Left lung (tissue), 10 donors: ENCODE results near the gene FUCA1. TPM values are rescaled to one million over a fixed set of nuclear protein-coding genes. Genes with fewer than 3 reads are reported as not detected.

ENCODE experiments used
- ATAC-seq: fragments of 200-7000 bp; cut with Tn5 transposase; one replicate; pipeline ENCODE4 v1.9.1; 2020; ENCODE audit warnings: moderate library complexity
- DNase-seq, 4 donors: peaks; one replicate each; pipeline ENCODE4 v3.0.0-alpha.2; 2013 to 2020
- H3K27ac ChIP-seq, 2 donors: fragments of 200-600 bp; sonication (generic) in 1 of 2; one replicate each; pipeline versions ENCODE4 v1.5.0 to v1.8.0; 2020 to 2021
- H3K27me3 ChIP-seq, 2 donors: fragments of 200-600 bp; sonication (generic) in 1 of 2; one replicate each; pipeline versions ENCODE4 v1.5.0 to v1.8.0; 2020 to 2021
- H3K36me3 ChIP-seq, 2 donors: fragments of 200-600 bp; sonication (generic) in 1 of 2; one replicate each; pipeline versions ENCODE4 v1.5.0 to v1.8.0; 2020 to 2021
- H3K4me1 ChIP-seq, 2 donors: fragments of 200-600 bp; one replicate each; pipeline ENCODE4 v1.8.0; 2021
- H3K4me3 ChIP-seq, 2 donors: fragments of 200-600 bp; sonication (generic) in 1 of 2; one replicate each; pipeline versions ENCODE4 v1.5.0 to v1.8.0; 2020 to 2021; ENCODE audit warnings: mild to moderate bottlenecking in 1 of 2
- H3K9me3 ChIP-seq, 2 donors: fragments of 200-600 bp; sonication (generic) in 1 of 2; one replicate each; pipeline versions ENCODE4 v1.5.0 to v1.8.0; 2020 to 2021
- CTCF ChIP-seq, 2 donors: fragments of 200-600 bp; sonication (generic) in 1 of 2; IDR thresholded peaks; one replicate each; pipeline versions ENCODE4 v1.5.0 to v1.8.0; 2021; ENCODE audit warnings: antibody characterized with exemption in 2 of 2
- intact Hi-C, 2 donors: fragments of 100-400 bp; cut with DNase I; formaldehyde crosslinking; loops; one replicate each; pipeline versions ENCODE4 v1.11.2 to v1.14.2; 2022
- polyA plus RNA-seq, 6 donors: library from polyadenylated mRNA; unstranded; fragments of 120-200 nt; gene quantifications; one replicate each; pipeline ENCODE4 v1.2.1, GENCODE V29; 2013; ENCODE audit not compliant: insufficient read length in 6 of 6
- total RNA-seq, 2 donors: library from RNA; stranded (reverse); fragmentation: NEBNext Ultra II Directional; extraction: Animal tissue kit (Norgen Biotek cat#: 25700); gene quantifications; one replicate each; pipeline ENCODE4 v1.2.1, GENCODE V29; 2021
- donor health status: DM: no; HTN: yes; CAD: no.
- donor health status: DM: no; HTN: no; CAD: no.

Gene FUCA1
- total and polyA plus RNA-seq, 8 donors: 20.4 to 61.3 (median 25.3) TPM

DNA sequence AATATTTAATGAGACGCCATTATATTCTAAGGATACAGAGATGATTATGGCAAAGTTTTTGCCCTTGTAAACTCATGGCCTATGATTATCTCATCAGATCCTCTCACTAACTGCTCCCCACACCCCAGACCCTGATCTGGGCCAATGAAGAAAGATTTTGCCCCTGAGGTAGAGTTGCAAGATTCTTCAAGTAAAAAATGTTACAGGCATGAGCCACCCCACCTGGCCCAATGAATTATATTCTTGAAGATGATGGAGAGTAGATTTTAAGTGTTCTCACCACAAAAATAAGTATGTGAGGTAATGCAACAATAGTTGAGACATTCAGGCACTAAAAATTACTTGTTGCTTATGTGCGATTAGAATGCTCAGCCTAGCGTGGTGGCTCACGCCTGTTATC is 46.8 kb upstream of the FUCA1 start:
- TF ChIP-seq CTCF (IDR thresholded peaks at IDR 0.05): no peak
- Histone ChIP-seq H3K4me3 (no peak overlapping the region), H3K4me1 (peaks cover 0 to 26% of the 10 kb centered on the region in 2 donors), H3K27ac (no peak overlapping the region), H3K36me3 (no peaks in the 10 kb centered on the region), H3K27me3 (no peaks in the 10 kb centered on the region), H3K9me3 (no peaks in the 10 kb centered on the region)
- no peak for DNase-seq
- ATAC-seq: no peak
- intact Hi-C loops: no loop called here

GRCh38 chr1:23913212-23913880 is 45.3 kb upstream of the FUCA1 start, which contains the start of gene CNR2:
CNR2 (minus strand) TSS chr1:23913362; CDS start chr1:23875617, 37,745 bp downstream.
- peaks cover 0 to 33% of the 10 kb centered on the region in 2 donors for H3K4me1 ChIP-seq
- H3K27ac ChIP-seq: no peak within 1 kb of the TSS
- DNase-seq (no peak), ATAC-seq (no peak)
- H3K27me3 ChIP-seq: no peaks in the 10 kb centered on the region
- TF ChIP-seq CTCF (IDR thresholded peaks at IDR 0.05): no peak
- H3K36me3 ChIP-seq: no peaks in the 10 kb centered on the region
- intact Hi-C loops: no loop called here
- no peaks in the 10 kb centered on the region for H3K9me3 ChIP-seq
- no peak within 1 kb of the TSS for H3K4me3 ChIP-seq

GRCh38 chr1:23911921-23912320 is 43.8 kb upstream of the FUCA1 start:
- Histone ChIP-seq H3K4me3 (no peak overlapping the region), H3K27me3 (no peaks in the 10 kb centered on the region), H3K4me1 (peaks cover 0 to 35% of the 10 kb centered on the region in 2 donors), H3K9me3 (no peaks in the 10 kb centered on the region), H3K27ac (no peak overlapping the region), H3K36me3 (no peaks in the 10 kb centered on the region)
- intact Hi-C loops: no loop called here
- ATAC-seq (no peak), DNase-seq (no peak)
- no peak for TF ChIP-seq CTCF (IDR thresholded peaks at IDR 0.05)

GRCh38 chr1:23910553-23911246 is 42.6 kb upstream of the FUCA1 start:
- Histone ChIP-seq H3K9me3 (no peaks in the 10 kb centered on the region), H3K4me1 (peaks cover 0 to 24% of the 10 kb centered on the region in 2 donors), H3K27me3 (peaks cover 0 to 1% of the 10 kb centered on the region in 2 donors), H3K4me3 (no peak overlapping the region), H3K36me3 (no peaks in the 10 kb centered on the region), H3K27ac (no peak overlapping the region)
- no peak for ATAC-seq
- no peak for TF ChIP-seq CTCF (IDR thresholded peaks at IDR 0.05)
- no peak for DNase-seq
- intact Hi-C loops: no loop called here

DNA sequence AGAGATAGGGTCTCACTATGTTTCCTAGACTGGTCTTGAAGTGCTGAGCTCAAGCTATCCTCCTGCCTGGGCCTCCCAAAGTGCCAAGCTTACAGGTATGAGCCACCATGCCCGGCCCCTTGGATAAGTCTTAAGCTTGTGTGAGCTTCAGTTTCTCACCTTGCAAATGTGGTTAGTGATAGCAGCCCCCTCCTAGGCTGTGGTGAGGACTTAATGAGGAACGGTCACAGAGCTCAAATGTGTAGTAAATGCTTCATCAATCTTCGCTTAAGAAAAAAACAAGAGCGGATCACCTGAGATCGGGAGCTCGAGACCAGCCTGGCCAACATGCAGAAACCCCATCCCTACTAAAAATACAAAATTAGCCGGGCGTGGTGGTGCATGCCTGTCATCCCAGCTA is 42.1 kb upstream of the FUCA1 start:
- ATAC-seq (no peak), DNase-seq (no peak)
- Histone ChIP-seq H3K27ac (no peak overlapping the region), H3K27me3 (peaks cover 0 to 3% of the 10 kb centered on the region in 2 donors), H3K4me3 (no peak overlapping the region), H3K4me1 (peaks cover 0 to 23% of the 10 kb centered on the region in 2 donors), H3K36me3 (no peaks in the 10 kb centered on the region), H3K9me3 (no peaks in the 10 kb centered on the region)
- TF ChIP-seq CTCF (IDR thresholded peaks at IDR 0.05): no peak
- intact Hi-C loops: no loop called here
